Lower leg skin (tissue), 3 donors: ENCODE measurements around the gene SFTPA2.

Source experiments
- CTCF ChIP-seq, 3 donors: fragments of 450-650 bp; IDR thresholded peaks; one replicate each; pipeline ENCODE4 v1.5.1; 2016; ENCODE audit warnings: antibody characterized with exemption in 3 of 3, mild to moderate bottlenecking in 3 of 3, moderate library complexity in 2 of 3
- POLR2A ChIP-seq, 2 donors: fragments of 450-650 bp; IDR thresholded peaks; one replicate each; pipeline ENCODE4 v1.6.1; 2016 to 2017; ENCODE audit warnings: antibody characterized with exemption in 2 of 2, mild to moderate bottlenecking in 1 of 2, moderate library complexity in 1 of 2

- TF ChIP-seq CTCF (IDR thresholded peaks at IDR 0.05) (no peak), POLR2A (IDR thresholded peaks at IDR 0.05) (no peak)
Observed at GRCh38 chr10:79583488-79584024, 23.3 kb upstream of the SFTPA2 start.
